Fibroblast of lung (primary cell): ENCODE data around the gene TMEM109. TPM values are rescaled to one million over a fixed set of nuclear protein-coding genes. Genes with fewer than 3 reads are reported as not detected.
A peak's percentile ranks its signal among the peaks of the same experiment; 100 is the strongest.

ENCODE experiments used
- DNase-seq, 2 donors: peaks; one replicate each; pipeline versions ENCODE4 v3.0.0 to v3.0.0-alpha.2; 2010; ENCODE audit warnings: low read depth in 2 of 2
- H2AFZ ChIP-seq: 2 replicates; pipeline ENCODE4 v1.5.1; 2012; ENCODE audit warnings: low read length, control low read depth, inconsistent platforms
- H3K27ac ChIP-seq: 2 replicates; pipeline ENCODE4 v1.5.1; 2011; ENCODE audit warnings: low read length, control low read depth; ENCODE audit not compliant: insufficient read depth
- H3K27me3 ChIP-seq: 2 replicates; pipeline ENCODE4 v1.5.1; 2011; ENCODE audit warnings: mild to moderate bottlenecking, low read length; ENCODE audit not compliant: control insufficient read depth, insufficient read depth
- H3K36me3 ChIP-seq: 2 replicates; pipeline ENCODE4 v1.5.1; 2011; ENCODE audit warnings: low read length; ENCODE audit not compliant: control insufficient read depth, insufficient read depth
- H3K4me1 ChIP-seq: 2 replicates; pipeline ENCODE4 v1.5.1; 2011; ENCODE audit warnings: low read length; ENCODE audit not compliant: control insufficient read depth, insufficient read depth; ENCODE audit errors: extremely low read depth
- H3K4me2 ChIP-seq: 2 replicates; pipeline ENCODE4 v1.5.1; 2011; ENCODE audit warnings: low read length, control low read depth; ENCODE audit not compliant: insufficient read depth; ENCODE audit errors: extremely low read depth
- H3K4me3 ChIP-seq, 4 experiments: fragments of 200-600 bp in 1 of 4; sonication (generic) in 1 of 4; replicated peaks in 1 of 4; 2 replicates each; pipeline ENCODE4 v1.5.1; 2011 to 2016; ENCODE audit warnings: low read length in 4 of 4, low read depth in 3 of 4, mild to moderate bottlenecking in 3 of 4, control low read depth in 2 of 4, inconsistent platforms in 1 of 4, mixed read lengths in 1 of 4; ENCODE audit not compliant: insufficient read depth in 1 of 4; ENCODE audit errors: control extremely low read depth in 1 of 4
- H3K79me2 ChIP-seq: 2 replicates; pipeline ENCODE4 v1.5.1; 2012; ENCODE audit warnings: mild to moderate bottlenecking, low read length, inconsistent platforms; ENCODE audit not compliant: control insufficient read depth, insufficient read depth
- H3K9ac ChIP-seq: 2 replicates; pipeline ENCODE4 v1.5.1; 2011; ENCODE audit warnings: mild to moderate bottlenecking, low read length, control low read depth; ENCODE audit not compliant: insufficient read depth
- H3K9me3 ChIP-seq: 2 replicates; pipeline ENCODE4 v1.5.1; 2012; ENCODE audit warnings: low read depth, low read length; ENCODE audit not compliant: control insufficient read depth, insufficient read depth
- H4K20me1 ChIP-seq: 2 replicates; pipeline ENCODE4 v1.5.1; 2011; ENCODE audit warnings: low read length; ENCODE audit not compliant: control insufficient read depth, insufficient read depth; ENCODE audit errors: extremely low read depth
- EZH2 ChIP-seq: IDR thresholded peaks from 2 replicates; pipeline ENCODE4 v1.5.1; 2012; ENCODE audit warnings: low read length, control low read depth, mild to moderate bottlenecking; ENCODE audit errors: missing control alignments
- polyA plus RNA-seq, 2 donors: library from polyadenylated mRNA; depleted of rRNA in 1 of 2; stranded (reverse) in 1 of 2; unstranded in 1 of 2; fragments of >200 nt; gene quantifications; 2 replicates each; pipeline ENCODE4 v1.2.1, GENCODE V29; 2011 to 2012; ENCODE audit warnings: missing spikeins in 1 of 2
- total RNA-seq: library from RNA; depleted of rRNA; stranded (reverse); fragments of >200 nt; gene quantifications from 2 replicates; pipeline ENCODE4 v1.2.1, GENCODE V29; 2014
- TF ChIP-seq, protein P1 (sequence below), 2 donors: IDR thresholded peaks in 1 of 2; conservative IDR thresholded peaks in 1 of 2; 1 replicate in 1 of 2; 2 replicates in 1 of 2; pipeline ENCODE4 v1.5.1; 2011 to 2012; ENCODE audit warnings: low read length in 2 of 2, control low read depth in 1 of 2, inconsistent platforms in 1 of 2, low read depth in 1 of 2, mild to moderate bottlenecking in 1 of 2

The TMEM109 gene
- total and polyA plus RNA-seq, 2 donors (not counting 1 experiment from before 2014, with no cell fraction given): 21.5 to 34.9 TPM

DNA sequence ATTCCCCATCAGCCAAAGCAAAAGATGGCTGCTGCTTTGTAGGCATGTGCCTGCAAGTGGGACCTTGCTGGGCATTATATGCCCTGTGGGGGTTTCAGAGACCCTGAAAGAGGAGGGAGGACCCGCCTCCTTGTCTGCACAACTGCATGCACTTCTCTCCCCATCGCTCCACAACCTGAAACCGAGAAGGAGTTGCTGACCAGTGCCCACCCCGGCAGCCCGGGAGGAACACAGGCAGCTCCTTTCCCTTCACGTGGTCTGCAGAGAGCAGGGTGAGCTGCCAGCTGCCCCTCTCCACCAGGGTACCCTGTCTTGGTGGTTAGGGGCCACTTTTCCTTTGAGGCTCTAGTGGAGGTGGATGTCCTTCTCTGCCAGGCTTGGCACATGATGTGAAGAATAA is 8.9 kb downstream of the TMEM109 start:
- Histone ChIP-seq H3K79me2 (peaks cover 8% of the 10 kb centered on the region), H3K9ac (no peak overlapping the region), H3K36me3 (peaks cover 15% of the 10 kb centered on the region), H3K4me3 (no peak overlapping the region), H3K27ac (no peak overlapping the region), H3K27me3 (no peaks in the 10 kb centered on the region), H4K20me1 (no peaks in the 10 kb centered on the region), H3K4me2 (no peak overlapping the region), H3K9me3 (no peaks in the 10 kb centered on the region), H3K4me1 (peaks cover 14% of the 10 kb centered on the region), H2AFZ (no peak overlapping the region)
- DNase-seq: no peak
- TF ChIP-seq, protein P1, sequence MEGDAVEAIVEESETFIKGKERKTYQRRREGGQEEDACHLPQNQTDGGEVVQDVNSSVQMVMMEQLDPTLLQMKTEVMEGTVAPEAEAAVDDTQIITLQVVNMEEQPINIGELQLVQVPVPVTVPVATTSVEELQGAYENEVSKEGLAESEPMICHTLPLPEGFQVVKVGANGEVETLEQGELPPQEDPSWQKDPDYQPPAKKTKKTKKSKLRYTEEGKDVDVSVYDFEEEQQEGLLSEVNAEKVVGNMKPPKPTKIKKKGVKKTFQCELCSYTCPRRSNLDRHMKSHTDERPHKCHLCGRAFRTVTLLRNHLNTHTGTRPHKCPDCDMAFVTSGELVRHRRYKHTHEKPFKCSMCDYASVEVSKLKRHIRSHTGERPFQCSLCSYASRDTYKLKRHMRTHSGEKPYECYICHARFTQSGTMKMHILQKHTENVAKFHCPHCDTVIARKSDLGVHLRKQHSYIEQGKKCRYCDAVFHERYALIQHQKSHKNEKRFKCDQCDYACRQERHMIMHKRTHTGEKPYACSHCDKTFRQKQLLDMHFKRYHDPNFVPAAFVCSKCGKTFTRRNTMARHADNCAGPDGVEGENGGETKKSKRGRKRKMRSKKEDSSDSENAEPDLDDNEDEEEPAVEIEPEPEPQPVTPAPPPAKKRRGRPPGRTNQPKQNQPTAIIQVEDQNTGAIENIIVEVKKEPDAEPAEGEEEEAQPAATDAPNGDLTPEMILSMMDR (conservative IDR thresholded peaks at IDR 0.05 in 1 of 2, IDR thresholded peaks at IDR 0.05 in 1 of 2; ENCODE audit: low read depth in 1 of 2, low read length in 2 of 2): no peak
- no peak for TF ChIP-seq EZH2

DNA sequence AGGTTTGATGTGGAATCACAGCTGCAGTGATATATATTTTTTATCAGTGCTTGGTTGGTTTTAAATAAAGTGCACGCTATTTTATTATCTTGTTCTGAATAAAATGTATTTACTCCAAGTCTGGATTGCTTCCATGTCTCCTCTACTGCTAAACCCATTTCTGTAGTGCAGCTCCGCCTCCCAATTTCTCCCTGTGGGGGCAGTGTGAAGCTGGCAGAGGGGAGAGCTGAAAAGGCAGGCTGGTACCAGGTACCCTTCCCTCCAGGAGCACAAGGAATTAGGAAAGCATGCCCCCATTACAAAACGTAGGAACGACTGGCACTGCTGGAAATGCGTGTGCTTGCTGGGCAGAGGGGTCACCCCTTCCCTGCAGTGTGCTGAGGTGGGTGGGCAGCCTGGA is 9.4 kb downstream of the TMEM109 start:
- no peaks in the 10 kb centered on the region for H3K27me3 ChIP-seq
- no peak for DNase-seq
- peaks cover 14% of the 10 kb centered on the region for H3K4me1 ChIP-seq
- peaks cover 15% of the 10 kb centered on the region for H3K36me3 ChIP-seq
- no peaks in the 10 kb centered on the region for H4K20me1 ChIP-seq
- H3K4me3 ChIP-seq: no peak overlapping the region
- H2AFZ ChIP-seq: no peak overlapping the region
- no peak overlapping the region for H3K27ac ChIP-seq
- no peak overlapping the region for H3K9ac ChIP-seq
- no peak for TF ChIP-seq EZH2
- TF ChIP-seq, protein P1 (conservative IDR thresholded peaks at IDR 0.05 in 1 of 2, IDR thresholded peaks at IDR 0.05 in 1 of 2; ENCODE audit: low read depth in 1 of 2, low read length in 2 of 2): no peak
- H3K79me2 ChIP-seq: peaks cover 8% of the 10 kb centered on the region
- H3K9me3 ChIP-seq: no peaks in the 10 kb centered on the region
- no peak overlapping the region for H3K4me2 ChIP-seq

DNA sequence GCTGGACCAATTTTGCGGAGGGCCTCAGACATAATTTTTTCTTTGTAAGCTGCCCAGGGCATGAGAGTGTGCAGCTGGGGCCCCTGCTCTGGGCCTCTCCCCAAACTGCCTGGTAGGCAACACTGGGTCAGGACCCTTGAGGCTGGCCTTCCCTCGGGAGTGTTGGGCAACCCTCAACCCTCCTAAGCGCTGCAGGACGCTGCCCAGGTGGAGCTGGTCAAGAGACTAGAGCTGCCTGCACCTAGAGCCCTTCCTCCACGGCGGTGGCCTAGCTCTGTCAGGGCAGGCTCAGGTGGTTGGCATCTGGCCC is 9.8 kb downstream of the TMEM109 start:
- H3K79me2 ChIP-seq: peaks cover 5% of the 10 kb centered on the region
- peak overlapping the region; percentile 76 for H3K4me2 ChIP-seq
- peaks cover 13% of the 10 kb centered on the region for H3K4me1 ChIP-seq
- H3K9me3 ChIP-seq: no peaks in the 10 kb centered on the region
- H3K27me3 ChIP-seq: no peaks in the 10 kb centered on the region
- TF ChIP-seq EZH2: no peak
- TF ChIP-seq, protein P1 (conservative IDR thresholded peaks at IDR 0.05 in 1 of 2, IDR thresholded peaks at IDR 0.05 in 1 of 2; ENCODE audit: low read depth in 1 of 2, low read length in 2 of 2): no peak
- no peak overlapping the region for H3K27ac ChIP-seq
- peaks cover 15% of the 10 kb centered on the region for H3K36me3 ChIP-seq
- no peaks in the 10 kb centered on the region for H4K20me1 ChIP-seq
- H3K9ac ChIP-seq: no peak overlapping the region
- H3K4me3 ChIP-seq: peak overlapping the region in 1 of 4 experiments; percentile 77
- H2AFZ ChIP-seq: no peak overlapping the region
- no peak for DNase-seq
